LNCAP (cell line): ENCODE results near the gene MAIP1.
A peak's percentile ranks its signal among the peaks of the same experiment; 100 is the strongest.

Experiments
- TF ChIP-seq, protein P1 (sequence below): fragments of 450-650 bp; IDR thresholded peaks from 2 replicates; pipeline ENCODE4 v1.5.1; 2017; ENCODE audit warnings: mild to moderate bottlenecking

Gene MAIP1

GRCh38 chr2:199984159-199984558 lies 28.8 kb downstream of the MAIP1 start:
- TF ChIP-seq, protein P1, sequence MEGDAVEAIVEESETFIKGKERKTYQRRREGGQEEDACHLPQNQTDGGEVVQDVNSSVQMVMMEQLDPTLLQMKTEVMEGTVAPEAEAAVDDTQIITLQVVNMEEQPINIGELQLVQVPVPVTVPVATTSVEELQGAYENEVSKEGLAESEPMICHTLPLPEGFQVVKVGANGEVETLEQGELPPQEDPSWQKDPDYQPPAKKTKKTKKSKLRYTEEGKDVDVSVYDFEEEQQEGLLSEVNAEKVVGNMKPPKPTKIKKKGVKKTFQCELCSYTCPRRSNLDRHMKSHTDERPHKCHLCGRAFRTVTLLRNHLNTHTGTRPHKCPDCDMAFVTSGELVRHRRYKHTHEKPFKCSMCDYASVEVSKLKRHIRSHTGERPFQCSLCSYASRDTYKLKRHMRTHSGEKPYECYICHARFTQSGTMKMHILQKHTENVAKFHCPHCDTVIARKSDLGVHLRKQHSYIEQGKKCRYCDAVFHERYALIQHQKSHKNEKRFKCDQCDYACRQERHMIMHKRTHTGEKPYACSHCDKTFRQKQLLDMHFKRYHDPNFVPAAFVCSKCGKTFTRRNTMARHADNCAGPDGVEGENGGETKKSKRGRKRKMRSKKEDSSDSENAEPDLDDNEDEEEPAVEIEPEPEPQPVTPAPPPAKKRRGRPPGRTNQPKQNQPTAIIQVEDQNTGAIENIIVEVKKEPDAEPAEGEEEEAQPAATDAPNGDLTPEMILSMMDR, result no peak

DNA sequence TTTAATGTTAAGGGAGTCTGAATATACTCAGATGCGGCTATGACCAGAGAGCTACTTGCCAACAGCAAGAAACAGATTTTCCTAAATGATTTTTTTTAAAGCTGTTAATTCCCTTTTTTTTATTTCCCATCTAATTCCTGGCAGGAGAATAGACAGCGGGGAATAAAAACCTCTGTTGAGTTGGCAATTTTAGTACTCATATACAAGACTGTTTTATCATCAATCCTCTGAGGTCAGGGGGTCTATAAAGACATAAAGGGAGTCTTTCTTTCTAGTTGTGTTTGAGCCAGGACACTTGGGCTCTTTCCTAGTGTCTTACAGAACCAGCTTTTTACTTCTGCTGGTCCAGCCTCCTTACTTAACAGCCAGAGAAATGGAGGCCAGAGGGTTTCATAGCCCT lies 29.4 kb downstream of the MAIP1 start:
- TF ChIP-seq, protein P1, result no peak

DNA sequence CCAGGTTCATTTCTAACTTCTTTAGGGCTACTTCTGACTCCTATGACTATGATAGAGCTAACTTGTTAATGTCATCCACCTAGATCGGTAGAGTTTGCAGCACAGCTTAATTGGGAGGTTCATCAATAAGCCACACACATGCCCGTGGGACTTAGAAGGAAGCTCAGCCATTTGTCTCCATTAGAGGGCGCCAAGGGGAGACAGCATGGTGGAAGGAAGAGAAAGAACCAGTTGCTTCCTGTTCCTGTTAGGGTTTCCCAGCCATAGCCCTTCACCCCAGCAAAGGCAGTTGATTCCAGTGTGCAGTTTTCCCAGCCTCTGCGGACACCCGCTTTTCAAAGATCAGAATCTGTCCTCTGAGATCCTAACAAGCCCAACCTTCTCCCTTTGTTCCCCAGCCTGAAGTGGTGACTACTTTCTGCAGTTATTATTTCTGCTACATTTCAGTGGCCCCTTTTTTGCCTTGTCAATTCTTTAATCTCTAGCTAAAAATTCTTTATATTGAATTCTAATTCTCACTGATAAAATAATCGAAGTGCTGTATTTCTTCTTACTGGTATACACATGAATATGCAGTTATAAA lies 30.3 kb downstream of the MAIP1 start:
- TF ChIP-seq, protein P1, result peak; percentile 67

- TF ChIP-seq, protein P1, result no peak
Measured at GRCh38 chr2:199987586-199987985, 32.2 kb downstream of the MAIP1 start.

GRCh38 chr2:199988151-199988550 lies 32.8 kb downstream of the MAIP1 start:
- TF ChIP-seq, protein P1, result no peak

- TF ChIP-seq, protein P1, result no peak
Measured at GRCh38 chr2:199989822-199990221, 34.4 kb downstream of the MAIP1 start.

GRCh38 chr2:199991691-199992090 lies 36.3 kb downstream of the MAIP1 start:
- TF ChIP-seq, protein P1, result no peak

DNA sequence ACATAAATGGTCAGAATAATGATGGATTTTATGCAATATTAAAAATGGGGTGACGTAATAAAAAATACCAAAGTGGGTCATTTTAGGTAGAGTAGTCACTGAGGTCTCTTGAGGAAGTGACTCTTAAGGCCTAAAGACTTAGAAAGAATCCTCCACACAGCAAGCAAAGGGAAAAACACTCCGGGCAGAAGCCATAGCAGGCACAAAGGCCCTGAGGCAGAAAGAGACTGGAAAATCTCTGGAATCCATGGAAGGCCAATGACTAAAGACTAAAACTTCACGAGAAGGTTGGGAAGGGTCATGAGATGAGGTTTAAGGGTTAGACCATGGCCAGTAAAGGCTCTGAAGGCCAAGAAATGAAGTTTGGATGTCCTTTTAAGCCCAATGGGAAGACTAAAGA lies 36.9 kb downstream of the MAIP1 start:
- TF ChIP-seq, protein P1, result no peak
